HepG2 (cell line): ENCODE data around the gene MARS1. TPM values are rescaled to one million over a fixed set of nuclear protein-coding genes. Genes with fewer than 3 reads are reported as not detected.

Experiments
- CREB1 ChIP-seq, 2 experiments: fragments of 450-650 bp in 1 of 2; IDR thresholded peaks; 2 replicates each; pipeline ENCODE4 v1.6.1; 2016 to 2017; ENCODE audit warnings: control low read depth in 1 of 2, mild to moderate bottlenecking in 1 of 2, missing compliant biosample characterization in 1 of 2, missing genetic modification characterization in 1 of 2
- ELF4 ChIP-seq: sonication (generic); formaldehyde crosslinking; IDR thresholded peaks from 2 replicates; pipeline ENCODE4 v1.5.0; 2020; ENCODE audit warnings: missing genetic modification reagents, mild to moderate bottlenecking, moderate library complexity, borderline replicate concordance
- EP300 ChIP-seq, 3 experiments: sonication (generic) in 1 of 3; formaldehyde crosslinking in 1 of 3; IDR thresholded peaks; 2 replicates each; pipeline versions ENCODE4 v1.5.1 to v1.6.1; 2011 to 2020; ENCODE audit warnings: low read depth in 2 of 3, low read length in 2 of 3, borderline replicate concordance in 1 of 3, improper control_type of control experiment in 1 of 3, mild to moderate bottlenecking in 1 of 3, missing genetic modification reagents in 1 of 3, moderate library complexity in 1 of 3
- GPN1 ChIP-seq: sonication (generic); formaldehyde crosslinking; IDR thresholded peaks from 2 replicates; pipeline ENCODE4 v1.5.1; 2020; ENCODE audit warnings: missing genetic modification reagents, borderline replicate concordance
- HMGA1 ChIP-seq: sonication (generic); formaldehyde crosslinking; conservative IDR thresholded peaks from 2 replicates; pipeline ENCODE4 v1.4.0; 2020; ENCODE audit warnings: missing genetic modification reagents
- KMT2B ChIP-seq: IDR thresholded peaks from 2 replicates; pipeline ENCODE4 v1.6.1; 2016; ENCODE audit warnings: missing genetic modification reagents, missing compliant biosample characterization
- MED8 ChIP-seq: sonication (generic); formaldehyde crosslinking; IDR thresholded peaks from 2 replicates; pipeline ENCODE4 v1.8.1; 2023; ENCODE audit warnings: mild to moderate bottlenecking, missing genetic modification reagents; ENCODE audit not compliant: insufficient replicate concordance
- NCOA2 ChIP-seq: sonication (generic); formaldehyde crosslinking; IDR thresholded peaks from 2 replicates; pipeline ENCODE4 v1.8.0; 2022; ENCODE audit warnings: inconsistent platforms
- NONO ChIP-seq, 2 experiments: fragments of 450-650 bp in 1 of 2; sonication (generic) in 1 of 2; formaldehyde crosslinking in 1 of 2; IDR thresholded peaks in 1 of 2; conservative IDR thresholded peaks in 1 of 2; 2 replicates each; pipeline versions ENCODE4 v1.6.1 to v1.8.0; 2017 to 2022; ENCODE audit warnings: mild to moderate bottlenecking in 1 of 2, missing genetic modification reagents in 1 of 2, moderate library complexity in 1 of 2
- SAFB2 ChIP-seq: sonication (generic); formaldehyde crosslinking; IDR thresholded peaks from 2 replicates; pipeline ENCODE4 v1.5.1; 2020; ENCODE audit warnings: missing genetic modification reagents, low read depth, mild to moderate bottlenecking, borderline replicate concordance
- TARDBP ChIP-seq: sonication (generic); formaldehyde crosslinking; IDR thresholded peaks from 2 replicates; pipeline ENCODE4 v1.8.0; 2022; ENCODE audit warnings: mild to moderate bottlenecking, missing genetic modification reagents
- TBP ChIP-seq: sonication (generic); formaldehyde crosslinking; IDR thresholded peaks from 2 replicates; pipeline ENCODE4 v1.5.0; 2020; ENCODE audit warnings: missing genetic modification reagents
- ZFP82 ChIP-seq: sonication (generic); formaldehyde crosslinking; IDR thresholded peaks from 2 replicates; pipeline ENCODE4 v1.5.1; 2020; ENCODE audit warnings: mild to moderate bottlenecking, missing genetic modification reagents, borderline replicate concordance
- ZNF12 ChIP-seq: sonication (generic); formaldehyde crosslinking; IDR thresholded peaks from 2 replicates; pipeline ENCODE4 v1.5.0; 2020; ENCODE audit warnings: missing genetic modification reagents
- ZNF282 ChIP-seq: fragments of 450-650 bp; IDR thresholded peaks from 2 replicates; pipeline ENCODE4 v1.6.1; 2018; ENCODE audit not compliant: partially characterized antibody
- ZNF292 ChIP-seq: sonication (generic); formaldehyde crosslinking; IDR thresholded peaks from 2 replicates; pipeline ENCODE4 v1.8.1; 2022; ENCODE audit warnings: mild to moderate bottlenecking, low read depth, missing genetic modification reagents, borderline replicate concordance
- ZNF556 ChIP-seq: sonication (generic); formaldehyde crosslinking; IDR thresholded peaks from 2 replicates; pipeline ENCODE4 v1.4.0; 2020; ENCODE audit warnings: mild to moderate bottlenecking, missing genetic modification reagents, borderline replicate concordance
- ZNF747 ChIP-seq: sonication (generic); formaldehyde crosslinking; IDR thresholded peaks from 2 replicates; pipeline ENCODE4 v1.8.1; 2023; ENCODE audit warnings: missing genetic modification reagents, mild to moderate bottlenecking, borderline replicate concordance
- ZNF790 ChIP-seq: sonication (generic); formaldehyde crosslinking; IDR thresholded peaks from 2 replicates; pipeline ENCODE4 v1.8.0; 2022; ENCODE audit warnings: missing genetic modification reagents, mild to moderate bottlenecking, borderline replicate concordance
- polyA plus RNA-seq, 8 experiments: library from polyadenylated mRNA; depleted of rRNA in 3 of 8; stranded (reverse) in 7 of 8; unstranded in 1 of 8; fragments of >200 nt; fragmentation: Illumina TruSeq in 4 of 8; extraction: Trizol in 4 of 8; gene quantifications; 2 replicates each; pipeline versions ENCODE4 v1.2.1 to v1.2.3, GENCODE V29; 2011 to 2016; ENCODE audit warnings: low read depth in 4 of 8, missing spikeins in 1 of 8, mixed read lengths in 1 of 8; ENCODE audit not compliant: insufficient read depth in 1 of 8
- total RNA-seq, 5 experiments: library from RNA; depleted of rRNA; stranded (reverse); fragments of >200 nt; fragmentation: Illumina TruSeq; extraction: Trizol; gene quantifications; 2 replicates each; pipeline ENCODE4 v1.2.3, GENCODE V29; 2016; ENCODE audit warnings: low read depth in 1 of 5
- TF ChIP-seq, protein P1 (sequence below): sonication (generic); formaldehyde crosslinking; IDR thresholded peaks from 2 replicates; pipeline ENCODE4 v1.4.0; 2020; ENCODE audit warnings: mild to moderate bottlenecking, missing genetic modification reagents
- TF ChIP-seq, protein P2 (sequence below): sonication (generic); formaldehyde crosslinking; IDR thresholded peaks from 2 replicates; pipeline ENCODE4 v1.4.0; 2020; ENCODE audit warnings: missing genetic modification reagents
- TF ChIP-seq, protein P3 (sequence below): sonication (generic); formaldehyde crosslinking; IDR thresholded peaks from 2 replicates; pipeline ENCODE4 v1.8.1; 2023; ENCODE audit warnings: mild to moderate bottlenecking, missing genetic modification reagents
- TF ChIP-seq, protein P4 (sequence below): sonication (generic); formaldehyde crosslinking; IDR thresholded peaks from 2 replicates; pipeline ENCODE4 v1.4.0; 2020; ENCODE audit warnings: low read depth, mild to moderate bottlenecking, missing genetic modification reagents

The MARS1 gene
- total and polyA plus RNA-seq, 2 of the 13 experiments (the other 11 are each of a cell fraction or from before 2014, with no cell fraction given), result 115 to 181 TPM

DNA sequence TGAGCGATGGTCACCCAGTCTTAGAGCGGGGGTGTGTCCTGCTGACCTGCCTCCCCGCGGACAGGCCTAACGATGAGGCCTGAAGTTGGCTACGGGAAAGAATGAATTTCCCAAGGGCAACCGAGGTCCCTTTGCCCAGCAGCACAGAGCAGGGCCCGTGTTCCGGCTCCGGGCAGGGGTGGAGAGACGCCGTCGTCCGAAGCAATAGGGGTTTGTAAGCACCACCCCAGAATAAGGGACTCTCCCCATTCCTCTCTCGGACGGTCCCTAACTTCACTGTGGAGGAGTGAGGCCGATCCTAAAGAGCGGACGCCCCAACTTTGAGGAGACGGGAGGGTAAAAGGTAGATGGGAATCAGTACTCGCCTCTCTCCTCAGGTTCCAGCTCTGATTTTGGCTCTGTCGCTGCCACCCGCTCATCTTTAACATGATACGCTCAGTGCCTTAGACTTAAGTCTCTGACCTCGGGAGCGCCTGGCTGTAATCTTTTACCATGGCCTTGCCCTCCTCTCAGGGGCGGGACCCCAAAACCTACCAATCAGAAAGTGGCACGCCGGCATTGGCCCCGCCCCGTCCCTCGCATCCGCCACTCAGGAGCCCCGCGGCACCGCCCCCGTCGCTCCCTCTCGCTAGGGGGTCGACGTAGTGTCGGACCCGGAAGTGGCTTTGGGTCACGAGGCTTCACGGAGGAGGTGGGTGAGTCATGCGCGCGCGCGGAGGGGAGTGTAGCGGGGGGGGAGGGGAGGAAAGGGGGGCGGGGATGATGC, 32.4 kb downstream of the MARS1 start, which contains the start of gene DDIT3 (continued):
- TF ChIP-seq TBP (no peak), ZNF556 (CRISPR knock-in tag) (peak; percentile 67; the same call in 1 of the 2 replicates), TARDBP (CRISPR knock-in tag) (no peak; the same call in 1 of the 2 replicates), MED8 (CRISPR knock-in tag) (no peak), ELF4 (no peak), ZNF12 (peak; percentile 76; the same call in 1 of the 2 replicates), NONO (IDR thresholded peaks at IDR 0.05) (no peak), NONO (CRISPR knock-in tag; conservative IDR thresholded peaks at IDR 0.05) (no peak; the same call in 1 of the 2 replicates), CREB1 (IDR thresholded peaks at IDR 0.05) (peak; percentile 85), CREB1 (CRISPR knock-in tag; IDR thresholded peaks at IDR 0.05) (peak; percentile 92), NCOA2 (peak; percentile 19; the same call in 1 of the 2 replicates), KMT2B (CRISPR knock-in tag) (no peak), ZNF292 (no peak), EP300 (IDR thresholded peaks at IDR 0.05; ENCODE audit: low read depth in 2 of 2, low read length in 2 of 2) (peak in 1 of 2 experiments; percentile 38; a peak in 2 of 4 replicates), EP300 (CRISPR knock-in tag; IDR thresholded peaks at IDR 0.05; ENCODE audit: borderline replicate concordance) (no peak), ZNF282 (no peak), SAFB2 (no peak; the same call in 1 of the 2 replicates), ZNF747 (peak; percentile 41; the same call in 1 of the 2 replicates), ZFP82 (CRISPR knock-in tag) (no peak), HMGA1 (CRISPR knock-in tag) (no peak), ZNF790 (CRISPR knock-in tag) (no peak; the same call in 1 of the 2 replicates), GPN1 (no peak)
- TF ChIP-seq, protein P1, sequence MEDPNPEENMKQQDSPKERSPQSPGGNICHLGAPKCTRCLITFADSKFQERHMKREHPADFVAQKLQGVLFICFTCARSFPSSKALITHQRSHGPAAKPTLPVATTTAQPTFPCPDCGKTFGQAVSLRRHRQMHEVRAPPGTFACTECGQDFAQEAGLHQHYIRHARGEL (CRISPR knock-in tag), result no peak
- TF ChIP-seq, protein P2, sequence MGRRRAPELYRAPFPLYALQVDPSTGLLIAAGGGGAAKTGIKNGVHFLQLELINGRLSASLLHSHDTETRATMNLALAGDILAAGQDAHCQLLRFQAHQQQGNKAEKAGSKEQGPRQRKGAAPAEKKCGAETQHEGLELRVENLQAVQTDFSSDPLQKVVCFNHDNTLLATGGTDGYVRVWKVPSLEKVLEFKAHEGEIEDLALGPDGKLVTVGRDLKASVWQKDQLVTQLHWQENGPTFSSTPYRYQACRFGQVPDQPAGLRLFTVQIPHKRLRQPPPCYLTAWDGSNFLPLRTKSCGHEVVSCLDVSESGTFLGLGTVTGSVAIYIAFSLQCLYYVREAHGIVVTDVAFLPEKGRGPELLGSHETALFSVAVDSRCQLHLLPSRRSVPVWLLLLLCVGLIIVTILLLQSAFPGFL (CRISPR knock-in tag), result no peak
- TF ChIP-seq, protein P3, sequence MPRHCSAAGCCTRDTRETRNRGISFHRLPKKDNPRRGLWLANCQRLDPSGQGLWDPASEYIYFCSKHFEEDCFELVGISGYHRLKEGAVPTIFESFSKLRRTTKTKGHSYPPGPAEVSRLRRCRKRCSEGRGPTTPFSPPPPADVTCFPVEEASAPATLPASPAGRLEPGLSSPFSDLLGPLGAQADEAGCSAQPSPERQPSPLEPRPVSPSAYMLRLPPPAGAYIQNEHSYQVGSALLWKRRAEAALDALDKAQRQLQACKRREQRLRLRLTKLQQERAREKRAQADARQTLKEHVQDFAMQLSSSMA (CRISPR knock-in tag), result no peak
- TF ChIP-seq, protein P4, sequence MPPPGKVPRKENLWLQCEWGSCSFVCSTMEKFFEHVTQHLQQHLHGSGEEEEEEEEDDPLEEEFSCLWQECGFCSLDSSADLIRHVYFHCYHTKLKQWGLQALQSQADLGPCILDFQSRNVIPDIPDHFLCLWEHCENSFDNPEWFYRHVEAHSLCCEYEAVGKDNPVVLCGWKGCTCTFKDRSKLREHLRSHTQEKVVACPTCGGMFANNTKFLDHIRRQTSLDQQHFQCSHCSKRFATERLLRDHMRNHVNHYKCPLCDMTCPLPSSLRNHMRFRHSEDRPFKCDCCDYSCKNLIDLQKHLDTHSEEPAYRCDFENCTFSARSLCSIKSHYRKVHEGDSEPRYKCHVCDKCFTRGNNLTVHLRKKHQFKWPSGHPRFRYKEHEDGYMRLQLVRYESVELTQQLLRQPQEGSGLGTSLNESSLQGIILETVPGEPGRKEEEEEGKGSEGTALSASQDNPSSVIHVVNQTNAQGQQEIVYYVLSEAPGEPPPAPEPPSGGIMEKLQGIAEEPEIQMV (CRISPR knock-in tag), result peak; percentile 68
